SK-N-SH treated with all-trans-retinoic acid at 6 μM for 48 hours (cell line): ENCODE data around the gene SOX6.

Source experiments
- CREB5 ChIP-seq: fragments of 250-450 bp; sonication (Bioruptor Pico); IDR thresholded peaks from 2 replicates; pipeline ENCODE4 v1.5.1; 2020; ENCODE audit warnings: low read depth, mild to moderate bottlenecking, moderate library complexity
- TSHZ2 ChIP-seq: fragments of 250-450 bp; sonication (Bioruptor Pico); IDR thresholded peaks from 2 replicates; pipeline ENCODE4 v1.5.0; 2020; ENCODE audit warnings: mild to moderate bottlenecking, moderate library complexity
- ZFP30 ChIP-seq: fragments of 450-650 bp; formaldehyde crosslinking; IDR thresholded peaks from 2 replicates; pipeline ENCODE4 v1.5.0; 2022; ENCODE audit warnings: mild to moderate bottlenecking, moderate library complexity
- ZNF70 ChIP-seq: fragments of 450-650 bp; formaldehyde crosslinking; IDR thresholded peaks from 2 replicates; pipeline ENCODE4 v1.5.0; 2020; ENCODE audit warnings: mild to moderate bottlenecking, moderate library complexity

- TF ChIP-seq ZNF70 (CRISPR knock-in tag) (no peak), CREB5 (CRISPR knock-in tag) (no peak), ZFP30 (no peak), TSHZ2 (CRISPR knock-in tag) (no peak)
Observed at GRCh38 chr11:15976433-15977045, 379.8 kb downstream of the SOX6 start.
